GM12801 (cell line): ENCODE measurements around the gene CEP63.

ENCODE experiments used
- CTCF ChIP-seq: IDR thresholded peaks from one replicate; pipeline ENCODE4 v1.5.1; 2011; ENCODE audit warnings: control low read depth; ENCODE audit not compliant: insufficient read length; ENCODE audit errors: extremely low read depth

Gene CEP63

DNA sequence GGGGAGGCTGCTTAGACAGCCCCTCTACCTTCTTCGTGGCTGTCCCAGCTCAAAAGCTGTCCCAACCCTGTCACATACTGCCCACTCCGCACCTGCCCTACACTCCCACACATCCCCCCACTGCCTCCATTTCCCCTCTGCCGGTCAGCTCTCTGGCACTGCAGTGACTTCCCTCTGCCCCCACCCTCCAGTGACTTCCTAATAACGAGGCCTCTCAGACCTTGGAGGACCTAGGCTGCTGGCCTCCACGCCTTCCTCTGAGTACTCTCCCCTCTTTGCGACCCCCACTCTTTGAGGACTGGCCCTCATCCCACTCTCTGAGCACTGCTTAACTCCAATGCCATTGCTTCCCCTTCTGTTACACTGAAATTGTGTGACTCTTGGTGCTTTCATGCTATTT is 119.7 kb downstream of the CEP63 start:
- no peak for TF ChIP-seq CTCF

- no peak for TF ChIP-seq CTCF
Observed at GRCh38 chr3:134606033-134607025, 120.5 kb downstream of the CEP63 start.

- no peak for TF ChIP-seq CTCF
Observed at GRCh38 chr3:134607054-134608022, 121.5 kb downstream of the CEP63 start.

DNA sequence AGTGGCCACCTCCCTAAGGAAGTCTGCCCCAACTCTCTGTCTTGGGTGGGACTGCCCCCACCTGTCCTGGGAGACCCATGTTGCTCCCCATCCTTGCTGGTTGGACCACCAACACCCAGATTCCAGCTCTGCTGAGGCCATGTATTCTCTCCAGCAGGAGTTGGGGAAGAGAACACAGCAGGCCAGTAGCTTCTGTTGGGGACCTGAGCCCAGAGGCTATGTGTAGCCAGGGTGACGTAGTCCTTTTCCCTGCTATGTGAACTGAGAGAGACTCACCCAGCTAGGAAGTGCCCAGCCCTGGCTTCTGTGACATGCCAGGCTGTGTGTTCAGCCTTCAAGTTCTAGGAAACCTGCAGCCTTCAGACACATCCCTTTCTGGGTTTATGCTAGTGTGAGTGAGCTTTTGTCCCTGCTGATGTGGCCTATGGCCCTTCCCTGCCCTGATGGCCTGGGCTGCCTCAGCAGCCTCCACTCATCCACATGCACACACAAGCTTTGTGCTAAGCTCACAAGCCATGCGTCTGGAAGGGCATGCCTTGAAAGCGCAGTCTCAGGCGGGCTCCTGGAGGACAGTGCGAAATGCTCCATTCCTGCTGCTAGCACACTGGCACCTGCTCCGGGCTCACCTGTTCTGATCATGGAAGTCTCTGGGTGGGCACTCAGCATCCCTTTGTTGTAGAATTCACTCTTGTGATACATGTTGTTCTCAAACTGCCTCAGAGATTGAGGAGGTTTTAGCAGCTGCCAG is 122.3 kb downstream of the CEP63 start:
- TF ChIP-seq CTCF, result no peak

DNA sequence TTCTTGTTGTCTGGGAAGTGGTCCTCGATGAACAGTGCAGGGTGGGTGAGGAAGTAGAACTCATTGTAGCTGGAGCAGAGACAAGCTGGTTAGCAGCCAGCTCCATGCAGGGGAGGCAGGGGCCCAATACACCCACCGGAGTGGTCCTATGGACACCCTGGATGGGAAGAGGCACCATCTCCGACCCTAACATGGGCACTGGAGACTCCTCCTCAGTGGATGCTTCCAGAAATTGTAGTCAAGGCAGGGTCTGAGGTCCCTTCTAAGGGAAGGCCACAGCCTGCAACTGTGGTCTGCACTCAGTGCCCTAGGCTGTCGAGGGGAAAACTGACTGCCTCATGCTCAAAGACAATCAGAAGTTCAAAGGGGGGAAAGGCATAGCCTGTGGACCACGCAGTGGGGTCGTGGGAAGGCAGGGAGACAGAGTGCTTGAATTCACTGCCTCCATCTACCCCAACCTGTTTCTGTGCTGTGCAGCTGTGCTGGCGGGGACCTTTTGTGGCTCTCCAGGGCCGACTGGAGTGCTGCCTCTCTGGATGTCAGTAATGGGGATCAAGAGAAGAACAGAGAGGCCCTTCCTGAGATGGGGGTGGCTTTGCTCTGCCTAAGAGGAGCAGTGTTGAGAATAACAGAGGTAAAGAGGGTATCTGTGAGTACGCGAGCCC is 123.0 kb downstream of the CEP63 start:
- TF ChIP-seq CTCF, result no peak

DNA sequence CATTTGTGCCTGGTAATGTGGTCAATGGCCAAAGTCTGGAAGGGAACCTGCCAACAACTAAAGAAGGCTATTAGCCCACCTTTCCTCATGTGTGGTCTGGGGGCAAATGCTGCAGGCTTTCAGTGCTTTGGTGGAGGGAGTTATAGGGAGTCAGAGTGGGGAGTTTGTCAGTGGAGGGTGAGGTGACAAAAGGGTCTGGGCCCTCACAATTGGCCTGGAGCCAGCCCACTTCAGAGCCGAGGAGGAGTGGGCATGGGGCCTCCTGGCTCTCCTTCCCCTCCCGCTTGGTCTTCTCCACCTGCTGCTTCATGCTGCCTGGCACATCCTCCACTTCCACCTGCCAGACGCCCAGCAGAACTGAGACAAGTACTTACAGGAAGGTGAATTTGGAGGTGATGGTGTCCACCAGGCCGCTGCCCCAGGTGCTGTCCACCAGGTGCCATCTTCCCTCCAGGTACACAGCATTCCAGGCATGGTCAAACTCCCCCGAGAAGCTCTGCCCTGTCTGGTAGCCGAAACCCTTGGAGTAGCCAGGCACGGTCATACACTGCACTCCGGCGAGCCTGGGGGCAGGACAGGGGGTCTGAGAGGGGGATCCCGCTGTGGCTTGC is 124.1 kb downstream of the CEP63 start:
- no peak for TF ChIP-seq CTCF
